ENCODE results near the gene IQSEC1.

DNA sequence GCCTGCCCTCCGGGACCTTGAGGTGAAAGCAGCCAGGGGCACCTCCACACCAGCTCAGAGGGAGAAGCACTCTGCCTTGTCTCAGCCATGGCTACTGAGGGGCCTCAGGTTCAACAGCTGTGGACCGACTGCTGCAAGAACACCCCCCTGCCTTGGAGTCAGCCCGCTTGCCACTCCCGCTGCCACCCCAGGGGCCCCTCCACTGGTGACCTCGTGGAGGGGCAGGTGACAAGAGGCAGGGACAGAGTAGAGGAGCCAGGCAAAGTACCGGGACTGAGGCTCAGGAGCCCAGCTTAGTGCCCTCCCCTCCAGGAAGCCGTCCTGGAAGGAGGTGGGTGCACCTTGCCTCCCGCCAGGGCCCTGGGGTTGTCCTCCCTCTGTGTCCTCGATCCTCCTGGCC is 152.3 kb downstream of the IQSEC1 start:
- TF ChIP-seq POLR2A (IDR thresholded peaks at IDR 0.05): no peak
- TF ChIP-seq, protein P1, sequence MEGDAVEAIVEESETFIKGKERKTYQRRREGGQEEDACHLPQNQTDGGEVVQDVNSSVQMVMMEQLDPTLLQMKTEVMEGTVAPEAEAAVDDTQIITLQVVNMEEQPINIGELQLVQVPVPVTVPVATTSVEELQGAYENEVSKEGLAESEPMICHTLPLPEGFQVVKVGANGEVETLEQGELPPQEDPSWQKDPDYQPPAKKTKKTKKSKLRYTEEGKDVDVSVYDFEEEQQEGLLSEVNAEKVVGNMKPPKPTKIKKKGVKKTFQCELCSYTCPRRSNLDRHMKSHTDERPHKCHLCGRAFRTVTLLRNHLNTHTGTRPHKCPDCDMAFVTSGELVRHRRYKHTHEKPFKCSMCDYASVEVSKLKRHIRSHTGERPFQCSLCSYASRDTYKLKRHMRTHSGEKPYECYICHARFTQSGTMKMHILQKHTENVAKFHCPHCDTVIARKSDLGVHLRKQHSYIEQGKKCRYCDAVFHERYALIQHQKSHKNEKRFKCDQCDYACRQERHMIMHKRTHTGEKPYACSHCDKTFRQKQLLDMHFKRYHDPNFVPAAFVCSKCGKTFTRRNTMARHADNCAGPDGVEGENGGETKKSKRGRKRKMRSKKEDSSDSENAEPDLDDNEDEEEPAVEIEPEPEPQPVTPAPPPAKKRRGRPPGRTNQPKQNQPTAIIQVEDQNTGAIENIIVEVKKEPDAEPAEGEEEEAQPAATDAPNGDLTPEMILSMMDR (IDR thresholded peaks at IDR 0.05): no peak

All from prostate gland (tissue), 2 donors.